A549 (cell line): Measurements from ENCODE around the gene PELI2. TPM values are rescaled to one million over a fixed set of nuclear protein-coding genes. Genes with fewer than 3 reads are reported as not detected.

Experiments
- ATAC-seq, 2 experiments: fragments of 200-7000 bp in 1 of 2; fragments of >200 bp in 1 of 2; cut with Nextera tagmentation in 1 of 2; cut with Tn5 transposase in 1 of 2; 3 replicates each; pipeline versions ENCODE4 v1.8.0 to v1.9.1; 2018 to 2020; ENCODE audit warnings: mild to moderate bottlenecking in 1 of 2, moderate library complexity in 1 of 2
- CTCF ChIA-PET: fragments of 300-600 bp; sonication (Branson Sonifier 250); formaldehyde crosslinking; extraction: SDS; loops from one replicate; lab custom pipeline; 2021; ENCODE audit warnings: antibody characterized with exemption, inconsistent platforms; lab: Yijun Ruan, JAX
- POLR2A ChIA-PET: fragments of 350-600 bp; formaldehyde crosslinking; extraction: SDS; loops from one replicate; lab custom pipeline; 2021; ENCODE audit warnings: antibody characterized with exemption, inconsistent platforms; lab: Yijun Ruan, JAX
- DNase-seq, 2 experiments: peaks; one replicate each; pipeline versions ENCODE4 v3.0.0 to v3.0.0-alpha.2; 2011 to 2016; ENCODE audit warnings: low read depth in 1 of 2, low spot score in 1 of 2
- FAIRE-seq: peaks from 2 replicates; lab custom pipeline; 2011; peaks lifted over from hg19 to GRCh38; lab: Jason Lieb, UNC
- H3K27ac ChIP-seq, 2 experiments: fragments of >200 bp; sonication (Bioruptor Twin); formaldehyde crosslinking; 3 replicates each; pipeline ENCODE4 v1.5.1; 2016 to 2017
- H3K4me1 ChIP-seq: fragments of >200 bp; sonication (Bioruptor Twin); formaldehyde crosslinking; 3 replicates; pipeline ENCODE4 v1.6.1; 2016
- H3K4me2 ChIP-seq: fragments of >200 bp; sonication (Bioruptor Twin); formaldehyde crosslinking; 3 replicates; pipeline ENCODE4 v1.6.1; 2016
- H3K4me3 ChIP-seq: fragments of >200 bp; sonication (Bioruptor Twin); formaldehyde crosslinking; 3 replicates; pipeline ENCODE4 v1.5.1; 2016
- H3K9me3 ChIP-seq: fragments of >200 bp; sonication (Bioruptor Twin); formaldehyde crosslinking; 3 replicates; pipeline ENCODE4 v1.6.1; 2016
- BCL3 ChIP-seq: fragments of >200 bp; sonication (Bioruptor Twin); formaldehyde crosslinking; IDR thresholded peaks from 3 replicates; pipeline ENCODE4 v1.6.1; 2016
- CEBPB ChIP-seq, 2 experiments: fragments of >200 bp in 1 of 2; sonication (Bioruptor Twin) in 1 of 2; formaldehyde crosslinking in 1 of 2; IDR thresholded peaks; 2 replicates each; pipeline ENCODE4 v1.6.1; 2012 to 2016
- ESRRA ChIP-seq: fragments of 150-350 bp; IDR thresholded peaks from 2 replicates; pipeline ENCODE4 v1.6.1; 2014; ENCODE audit warnings: mild to moderate bottlenecking, low read length, borderline replicate concordance
- FOSB ChIP-seq: fragments of 250-450 bp; sonication (Bioruptor Pico); IDR thresholded peaks from 2 replicates; pipeline ENCODE4 v1.5.0; 2020; ENCODE audit warnings: mild to moderate bottlenecking, moderate library complexity
- FOXS1 ChIP-seq: fragments of 250-450 bp; sonication (Bioruptor Pico); IDR thresholded peaks from 2 replicates; pipeline ENCODE4 v1.5.0; 2020; ENCODE audit warnings: mild to moderate bottlenecking, moderate library complexity
- HDAC2 ChIP-seq: fragments of 200-600 bp; sonication (generic); IDR thresholded peaks from 2 replicates; pipeline ENCODE4 v1.6.1; 2016
- HES2 ChIP-seq: fragments of >200 bp; sonication (Bioruptor Twin); formaldehyde crosslinking; IDR thresholded peaks from 2 replicates; pipeline ENCODE4 v1.6.1; 2016
- HEYL ChIP-seq: fragments of 250-450 bp; sonication (Bioruptor Pico); IDR thresholded peaks from 2 replicates; pipeline ENCODE4 v1.8.0; 2021; ENCODE audit warnings: mild to moderate bottlenecking, moderate library complexity
- HMGXB4 ChIP-seq: fragments of 250-450 bp; sonication (Bioruptor Pico); IDR thresholded peaks from 2 replicates; pipeline ENCODE4 v1.5.0; 2021; ENCODE audit warnings: mild to moderate bottlenecking, moderate library complexity, borderline replicate concordance
- HOXB13 ChIP-seq: fragments of 250-450 bp; sonication (Bioruptor Pico); IDR thresholded peaks from 2 replicates; pipeline ENCODE4 v1.5.0; 2020; ENCODE audit warnings: low read depth, mild to moderate bottlenecking, moderate library complexity
- JUN ChIP-seq, 2 experiments: fragments of >200 bp; sonication (Bioruptor Twin); formaldehyde crosslinking; IDR thresholded peaks; 2 replicates in 1 of 2; 3 replicates in 1 of 2; pipeline ENCODE4 v1.6.1; 2016 to 2017
- KDM1A ChIP-seq: fragments of 200-600 bp; sonication (generic); IDR thresholded peaks from 2 replicates; pipeline ENCODE4 v1.6.1; 2016; ENCODE audit warnings: low read depth, mild to moderate bottlenecking
- NR3C1 ChIP-seq: fragments of >200 bp; sonication (Bioruptor Twin); formaldehyde crosslinking; IDR thresholded peaks from 3 replicates; pipeline ENCODE4 v1.6.1; 2017
- POLR2A ChIP-seq: IDR thresholded peaks from 2 replicates; pipeline ENCODE4 v1.6.1; 2012; ENCODE audit warnings: mild to moderate bottlenecking, low read length
- RAD21 ChIP-seq, 2 experiments: fragments of >200 bp in 1 of 2; sonication (Bioruptor Twin) in 1 of 2; formaldehyde crosslinking in 1 of 2; IDR thresholded peaks in 1 of 2; conservative IDR thresholded peaks in 1 of 2; 2 replicates in 1 of 2; 3 replicates in 1 of 2; pipeline ENCODE4 v1.6.1; 2012 to 2018; ENCODE audit warnings: inconsistent platforms in 1 of 2
- RCOR1 ChIP-seq: fragments of 150-350 bp; IDR thresholded peaks from 2 replicates; pipeline ENCODE4 v1.6.1; 2014; ENCODE audit warnings: antibody characterized with exemption, low read length, low read depth
- SMC3 ChIP-seq: fragments of >200 bp; sonication (Bioruptor Twin); formaldehyde crosslinking; IDR thresholded peaks from 3 replicates; pipeline ENCODE4 v1.6.1; 2018; ENCODE audit warnings: inconsistent platforms
- TP53 ChIP-seq: fragments of 250-450 bp; sonication (Bioruptor Pico); IDR thresholded peaks from 2 replicates; pipeline ENCODE4 v1.5.0; 2021; ENCODE audit warnings: mild to moderate bottlenecking, moderate library complexity
- ZFP36 ChIP-seq: fragments of 450-650 bp; IDR thresholded peaks from 2 replicates; pipeline ENCODE4 v1.6.1; 2014; ENCODE audit warnings: borderline replicate concordance; ENCODE audit not compliant: partially characterized antibody
- WGBS: methylation state at CpG from one replicate; pipeline ENCODE4 v1.1.6; 2017; ENCODE audit errors: missing lambda C conversion rate; 5-methylcytosine and 5-hydroxymethylcytosine counted together
- polyA plus RNA-seq, 4 experiments: library from polyadenylated mRNA; depleted of rRNA in 3 of 4; stranded (reverse); fragments of >200 nt; fragmentation: RNase III in 1 of 4; extraction: RNeasy Plus Mini Kit Qiagen cat#74134 plus additional on column Dnase treatment in 1 of 4; gene quantifications; 2 replicates in 3 of 4; 3 replicates in 1 of 4; pipeline ENCODE4 v1.2.3, GENCODE V29; 2011 to 2017
- TF ChIP-seq, protein P1 (sequence below): fragments of 250-450 bp; sonication (Bioruptor Pico); IDR thresholded peaks from 2 replicates; pipeline ENCODE4 v1.5.0; 2020; ENCODE audit warnings: low read depth, mild to moderate bottlenecking, moderate library complexity
- TF ChIP-seq, protein P2 (sequence below): IDR thresholded peaks from 2 replicates; pipeline ENCODE4 v1.6.1; 2012
- TF ChIP-seq, protein P3 (sequence below): fragments of 200-600 bp; sonication (generic); IDR thresholded peaks from 2 replicates; pipeline ENCODE4 v1.6.1; 2016; ENCODE audit warnings: antibody characterized with exemption, mild to moderate bottlenecking, moderate library complexity
- TF ChIP-seq, protein P4 (sequence below): IDR thresholded peaks from 2 replicates; pipeline ENCODE4 v1.6.1; 2012; ENCODE audit warnings: low read depth, borderline replicate concordance

Gene PELI2
- polyA plus RNA-seq, 2 of the 4 experiments (the other 2 are of a cell fraction): 0.93 to 7.2 TPM

- no peak overlapping the region for H3K27ac ChIP-seq
- H3K9me3 ChIP-seq: no peaks in the 10 kb centered on the region
- CTCF ChIA-PET: interaction anchor here (0.6 to 1.1 kb wide), 2 partner anchors 11 to 20 kb away, joined by 3 to 4 read pairs; partner anchors contain the start of gene PELI2
- no peak for TF ChIP-seq FOSB (CRISPR knock-in tag)
- TF ChIP-seq HES2: no peak
- no peak for TF ChIP-seq ESRRA
- TF ChIP-seq, protein P1, sequence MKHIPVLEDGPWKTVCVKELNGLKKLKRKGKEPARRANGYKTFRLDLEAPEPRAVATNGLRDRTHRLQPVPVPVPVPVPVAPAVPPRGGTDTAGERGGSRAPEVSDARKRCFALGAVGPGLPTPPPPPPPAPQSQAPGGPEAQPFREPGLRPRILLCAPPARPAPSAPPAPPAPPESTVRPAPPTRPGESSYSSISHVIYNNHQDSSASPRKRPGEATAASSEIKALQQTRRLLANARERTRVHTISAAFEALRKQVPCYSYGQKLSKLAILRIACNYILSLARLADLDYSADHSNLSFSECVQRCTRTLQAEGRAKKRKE (CRISPR knock-in tag): no peak
- TF ChIP-seq CEBPB (IDR thresholded peaks at IDR 0.05): no peak
- TF ChIP-seq, protein P2, sequence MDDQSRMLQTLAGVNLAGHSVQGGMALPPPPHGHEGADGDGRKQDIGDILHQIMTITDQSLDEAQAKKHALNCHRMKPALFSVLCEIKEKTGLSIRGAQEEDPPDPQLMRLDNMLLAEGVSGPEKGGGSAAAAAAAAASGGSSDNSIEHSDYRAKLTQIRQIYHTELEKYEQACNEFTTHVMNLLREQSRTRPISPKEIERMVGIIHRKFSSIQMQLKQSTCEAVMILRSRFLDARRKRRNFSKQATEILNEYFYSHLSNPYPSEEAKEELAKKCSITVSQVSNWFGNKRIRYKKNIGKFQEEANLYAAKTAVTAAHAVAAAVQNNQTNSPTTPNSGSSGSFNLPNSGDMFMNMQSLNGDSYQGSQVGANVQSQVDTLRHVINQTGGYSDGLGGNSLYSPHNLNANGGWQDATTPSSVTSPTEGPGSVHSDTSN: no peak
- TF ChIP-seq HDAC2: no peak
- TF ChIP-seq JUN (IDR thresholded peaks at IDR 0.05): no peak
- no peak for TF ChIP-seq SMC3
- TF ChIP-seq, all 56 proteins: peak for 0
- DNase-seq (no peak), ATAC-seq (no peak), FAIRE-seq (no peak)
- no peak overlapping the region for H3K4me2 ChIP-seq
- POLR2A ChIA-PET: no interaction called here
- 77% methylated on average over 7 of the region's 7 CpGs for WGBS
- H3K4me3 ChIP-seq: no peak overlapping the region
- no peaks in the 10 kb centered on the region for H3K4me1 ChIP-seq
Measured at GRCh38 chr14:56137453-56137807, 19.2 kb downstream of the PELI2 start.

DNA sequence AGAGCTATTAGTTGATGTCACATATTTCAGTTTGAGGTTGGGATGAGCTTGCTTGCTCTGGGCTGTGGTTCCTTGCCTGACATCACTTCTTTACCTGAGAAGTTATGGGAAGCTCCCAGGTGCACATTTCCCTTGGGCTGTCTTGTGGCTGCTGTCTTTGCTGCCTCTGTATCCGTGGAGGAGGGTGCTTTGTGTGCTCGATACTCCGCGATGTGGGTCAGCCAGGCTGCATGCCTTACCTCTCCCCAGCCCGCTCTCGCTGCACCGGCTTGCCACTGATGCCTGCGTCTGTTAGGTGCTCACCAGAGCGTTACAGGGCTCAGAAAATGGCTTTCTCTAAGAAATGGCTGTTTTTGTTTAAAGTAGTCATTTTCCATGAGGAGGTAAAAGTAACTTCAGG, 19.6 kb downstream of the PELI2 start:
- no peak overlapping the region for H3K27ac ChIP-seq
- no peaks in the 10 kb centered on the region for H3K9me3 ChIP-seq
- no peak for TF ChIP-seq FOSB (CRISPR knock-in tag)
- no peak for TF ChIP-seq BCL3
- TF ChIP-seq SMC3: no peak
- no peak for TF ChIP-seq ZFP36
- no peak for TF ChIP-seq KDM1A
- TF ChIP-seq, protein P3, sequence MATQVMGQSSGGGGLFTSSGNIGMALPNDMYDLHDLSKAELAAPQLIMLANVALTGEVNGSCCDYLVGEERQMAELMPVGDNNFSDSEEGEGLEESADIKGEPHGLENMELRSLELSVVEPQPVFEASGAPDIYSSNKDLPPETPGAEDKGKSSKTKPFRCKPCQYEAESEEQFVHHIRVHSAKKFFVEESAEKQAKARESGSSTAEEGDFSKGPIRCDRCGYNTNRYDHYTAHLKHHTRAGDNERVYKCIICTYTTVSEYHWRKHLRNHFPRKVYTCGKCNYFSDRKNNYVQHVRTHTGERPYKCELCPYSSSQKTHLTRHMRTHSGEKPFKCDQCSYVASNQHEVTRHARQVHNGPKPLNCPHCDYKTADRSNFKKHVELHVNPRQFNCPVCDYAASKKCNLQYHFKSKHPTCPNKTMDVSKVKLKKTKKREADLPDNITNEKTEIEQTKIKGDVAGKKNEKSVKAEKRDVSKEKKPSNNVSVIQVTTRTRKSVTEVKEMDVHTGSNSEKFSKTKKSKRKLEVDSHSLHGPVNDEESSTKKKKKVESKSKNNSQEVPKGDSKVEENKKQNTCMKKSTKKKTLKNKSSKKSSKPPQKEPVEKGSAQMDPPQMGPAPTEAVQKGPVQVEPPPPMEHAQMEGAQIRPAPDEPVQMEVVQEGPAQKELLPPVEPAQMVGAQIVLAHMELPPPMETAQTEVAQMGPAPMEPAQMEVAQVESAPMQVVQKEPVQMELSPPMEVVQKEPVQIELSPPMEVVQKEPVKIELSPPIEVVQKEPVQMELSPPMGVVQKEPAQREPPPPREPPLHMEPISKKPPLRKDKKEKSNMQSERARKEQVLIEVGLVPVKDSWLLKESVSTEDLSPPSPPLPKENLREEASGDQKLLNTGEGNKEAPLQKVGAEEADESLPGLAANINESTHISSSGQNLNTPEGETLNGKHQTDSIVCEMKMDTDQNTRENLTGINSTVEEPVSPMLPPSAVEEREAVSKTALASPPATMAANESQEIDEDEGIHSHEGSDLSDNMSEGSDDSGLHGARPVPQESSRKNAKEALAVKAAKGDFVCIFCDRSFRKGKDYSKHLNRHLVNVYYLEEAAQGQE: no peak
- no peak for TF ChIP-seq HEYL (CRISPR knock-in tag)
- TF ChIP-seq, protein P4, sequence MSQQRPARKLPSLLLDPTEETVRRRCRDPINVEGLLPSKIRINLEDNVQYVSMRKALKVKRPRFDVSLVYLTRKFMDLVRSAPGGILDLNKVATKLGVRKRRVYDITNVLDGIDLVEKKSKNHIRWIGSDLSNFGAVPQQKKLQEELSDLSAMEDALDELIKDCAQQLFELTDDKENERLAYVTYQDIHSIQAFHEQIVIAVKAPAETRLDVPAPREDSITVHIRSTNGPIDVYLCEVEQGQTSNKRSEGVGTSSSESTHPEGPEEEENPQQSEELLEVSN: no peak
- no peak for TF ChIP-seq NR3C1
- no peak for TF ChIP-seq HMGXB4 (CRISPR knock-in tag)
- TF ChIP-seq, protein P1 (CRISPR knock-in tag): no peak
- no peak for TF ChIP-seq JUN (IDR thresholded peaks at IDR 0.05)
- no peak for TF ChIP-seq FOXS1 (CRISPR knock-in tag)
- TF ChIP-seq HOXB13: no peak
- no peak for TF ChIP-seq RCOR1
- TF ChIP-seq RAD21 (conservative IDR thresholded peaks at IDR 0.05 in 1 of 2, IDR thresholded peaks at IDR 0.05 in 1 of 2): no peak
- TF ChIP-seq POLR2A: no peak
- TF ChIP-seq TP53: no peak
- TF ChIP-seq, all 56 proteins: peak for 0
- FAIRE-seq: no peak
- Histone ChIP-seq H3K4me1 (no peaks in the 10 kb centered on the region), H3K4me3 (no peak overlapping the region), H3K4me2 (no peak overlapping the region)
- CTCF ChIA-PET: interaction anchor here (0.6 to 1.1 kb wide), 2 partner anchors 20 to 188 kb away, joined by 3 to 4 read pairs; partner anchors contain the start of gene PELI2
- POLR2A ChIA-PET: no interaction called here
- no peak for DNase-seq
- no peak for ATAC-seq
- WGBS: 82% methylated on average over 9 of the region's 9 CpGs
